Muscle of back (tissue), 10 donors: ENCODE data around the gene NR1H4. TPM values are rescaled to one million over a fixed set of nuclear protein-coding genes. Genes with fewer than 3 reads are reported as not detected.

Experiments used
- polyA plus RNA-seq, 10 donors: library from polyadenylated mRNA; unstranded; fragments of 120-200 nt; gene quantifications; one replicate each; pipeline ENCODE4 v1.2.1, GENCODE V29; 2013; ENCODE audit not compliant: insufficient read length in 10 of 10

Gene NR1H4
- polyA plus RNA-seq, 10 donors, result 0.07 to 0.61 (median 0.38) TPM; not detected in 7

Other genes starting within 250 kb of the NR1H4 start
- 1 to 10 TPM; 1.0 to 3.6 (median 1.6) TPM for gene DEPDC4, start 206.8 kb upstream of the NR1H4 start, polyA plus RNA-seq
- 10 to 100 TPM; 23.5 to 41.2 (median 33.1) TPM for gene SCYL2, start 206.7 kb upstream of the NR1H4 start, polyA plus RNA-seq
- gene SLC17A8, start 116.8 kb upstream of the NR1H4 start, polyA plus RNA-seq, result under 1 TPM; 0.05 to 0.74 (median 0.39) TPM
- gene GAS2L3, start 99.8 kb downstream of the NR1H4 start, polyA plus RNA-seq, result 10 to 100 TPM; 10.9 to 28.5 (median 17.8) TPM